Measurements from ENCODE around the gene SMG5.

GRCh38 chr1:156221986-156222692 is 60.5 kb downstream of the SMG5 start:
- TF ChIP-seq FOXM1 (IDR thresholded peaks at IDR 0.05; ENCODE audit: borderline replicate concordance) (no peak), ELF4 (IDR thresholded peaks at IDR 0.05) (no peak), PKNOX1 (IDR thresholded peaks at IDR 0.05) (no peak), SUZ12 (IDR thresholded peaks at IDR 0.05) (no peak), CTBP1 (IDR thresholded peaks at IDR 0.05; ENCODE audit: borderline replicate concordance) (no peak), FOXA1 (IDR thresholded peaks at IDR 0.05) (no peak), TARDBP (IDR thresholded peaks at IDR 0.05) (no peak), FOXK2 (IDR thresholded peaks at IDR 0.05) (no peak)

All from HEK293T (cell line).